Measurements from ENCODE around the gene USP10. TPM values are rescaled to one million over a fixed set of nuclear protein-coding genes. Genes with fewer than 3 reads are reported as not detected.
A peak's percentile ranks its signal among the peaks of the same experiment; 100 is the strongest.

The USP10 gene
- total and polyA plus RNA-seq, 3 experiments from 2014 or later: 86.1 to 146 (median 143) TPM

- Mint-ChIP-seq H3K27ac (peak overlapping the region in 1 of 8 donors; percentile 32), H3K9me3 (no peaks in the 10 kb centered on the region), H3K27me3 (no peaks in the 10 kb centered on the region), H3K4me3 (no peak overlapping the region), H3K36me3 (peaks cover 0 to 49% (median 5%) of the 10 kb centered on the region in 3 donors), H3K4me1 (peaks cover 71 to 93% (median 85%) of the 10 kb centered on the region in 3 donors)
- CTCF ChIA-PET: interaction anchor here (0.9 to 5.6 kb wide), 4 partner anchors 10 to 44 kb away, joined by 3 to 25 read pairs (median 4); no protein-coding TSS in a partner anchor
- no peaks in the 10 kb centered on the region for H3K27me3 ChIP-seq (ENCODE audit: insufficient read depth, low read length, poor library complexity, severe bottlenecking)
- no peak overlapping the region for H3K27ac ChIP-seq (ENCODE audit: low read depth, low read length)
- no peak for DNase-seq
- H3K4me3 ChIP-seq (ENCODE audit: low read length): no peak overlapping the region
- no peaks in the 10 kb centered on the region for H3K9me3 ChIP-seq (ENCODE audit: low read length)
- H3K36me3 ChIP-seq (ENCODE audit: insufficient read depth, low read length): no peaks in the 10 kb centered on the region
- peaks cover 36% of the 10 kb centered on the region for H3K4me1 ChIP-seq (ENCODE audit: insufficient read depth, low read length)
- POLR2A ChIA-PET: no interaction called here
Measured at GRCh38 chr16:84715424-84715823, 15.6 kb downstream of the USP10 start.

DNA sequence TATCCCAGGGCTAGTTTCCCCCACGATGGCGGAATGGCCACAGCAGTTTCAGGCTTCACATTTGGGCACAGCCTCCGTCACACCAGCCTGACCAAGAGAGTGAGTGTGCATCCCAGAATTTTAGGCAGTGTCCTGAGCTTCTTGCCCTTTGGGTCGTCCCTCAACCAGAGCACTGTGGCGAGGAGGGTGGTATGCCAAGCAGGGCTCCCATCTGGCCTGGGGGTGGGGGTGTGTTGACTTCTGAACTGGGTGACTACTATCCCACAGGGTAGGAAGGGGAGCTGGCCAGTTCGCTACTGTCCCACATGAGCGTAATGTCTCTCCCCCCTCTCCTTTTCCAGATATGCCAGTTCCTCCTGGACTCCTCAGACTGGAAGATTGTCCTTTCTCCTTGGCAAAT, 16.1 kb downstream of the USP10 start:
- CTCF ChIA-PET: interaction anchor here (1.0 to 5.6 kb wide), 4 partner anchors 10 to 44 kb away, joined by 3 to 25 read pairs (median 6); no protein-coding TSS in a partner anchor
- POLR2A ChIA-PET: no interaction called here
- H3K4me1 Mint-ChIP-seq: peaks cover 67 to 88% (median 81%) of the 10 kb centered on the region in 3 donors
- H3K4me3 Mint-ChIP-seq: no peak overlapping the region
- DNase-seq: no peak
- no peak overlapping the region for H3K27ac ChIP-seq (ENCODE audit: low read depth, low read length)
- H3K4me1 ChIP-seq (ENCODE audit: insufficient read depth, low read length): peaks cover 36% of the 10 kb centered on the region
- no peak overlapping the region for H3K4me3 ChIP-seq (ENCODE audit: low read length)
- H3K36me3 ChIP-seq (ENCODE audit: insufficient read depth, low read length): no peaks in the 10 kb centered on the region
- H3K9me3 ChIP-seq (ENCODE audit: low read length): no peaks in the 10 kb centered on the region
- H3K27ac Mint-ChIP-seq: peak overlapping the region in 1 of 8 donors; percentile 2
- H3K27me3 ChIP-seq (ENCODE audit: insufficient read depth, low read length, poor library complexity, severe bottlenecking): no peaks in the 10 kb centered on the region
- no peaks in the 10 kb centered on the region for H3K27me3 Mint-ChIP-seq
- no peaks in the 10 kb centered on the region for H3K9me3 Mint-ChIP-seq
- H3K36me3 Mint-ChIP-seq: peaks cover 0 to 48% (median 5%) of the 10 kb centered on the region in 3 donors

GRCh38 chr16:84716740-84717139, 16.9 kb downstream of the USP10 start:
- H3K4me3 Mint-ChIP-seq: no peak overlapping the region
- H3K4me3 ChIP-seq (ENCODE audit: low read length): no peak overlapping the region
- POLR2A ChIA-PET: no interaction called here
- peaks cover 30% of the 10 kb centered on the region for H3K4me1 ChIP-seq (ENCODE audit: insufficient read depth, low read length)
- CTCF ChIA-PET: interaction anchor here (0.8 to 1.9 kb wide), 3 partner anchors 9 to 45 kb away, joined by 3 to 6 read pairs (median 5); no protein-coding TSS in a partner anchor
- H3K9me3 Mint-ChIP-seq: no peaks in the 10 kb centered on the region
- DNase-seq: no peak
- H3K36me3 Mint-ChIP-seq: peaks cover 0 to 46% (median 5%) of the 10 kb centered on the region in 3 donors
- no peak overlapping the region for H3K27ac ChIP-seq (ENCODE audit: low read depth, low read length)
- H3K36me3 ChIP-seq (ENCODE audit: insufficient read depth, low read length): no peaks in the 10 kb centered on the region
- H3K27ac Mint-ChIP-seq: peak overlapping the region in 2 of 8 donors; percentile 18 to 23
- H3K9me3 ChIP-seq (ENCODE audit: low read length): no peaks in the 10 kb centered on the region
- peaks cover 63 to 85% (median 73%) of the 10 kb centered on the region in 3 donors for H3K4me1 Mint-ChIP-seq
- no peaks in the 10 kb centered on the region for H3K27me3 Mint-ChIP-seq
- no peaks in the 10 kb centered on the region for H3K27me3 ChIP-seq (ENCODE audit: insufficient read depth, low read length, poor library complexity, severe bottlenecking)

GRCh38 chr16:84717484-84717883, 17.7 kb downstream of the USP10 start:
- ChIA-PET POLR2A (no interaction called here), CTCF (interaction anchor here (0.8 to 1.9 kb wide), 3 partner anchors 8 to 45 kb away, joined by 3 to 6 read pairs (median 5); no protein-coding TSS in a partner anchor)
- H3K4me3 ChIP-seq (ENCODE audit: low read length): no peak overlapping the region
- no peaks in the 10 kb centered on the region for H3K27me3 Mint-ChIP-seq
- no peaks in the 10 kb centered on the region for H3K9me3 Mint-ChIP-seq
- H3K27me3 ChIP-seq (ENCODE audit: insufficient read depth, low read length, poor library complexity, severe bottlenecking): no peaks in the 10 kb centered on the region
- H3K36me3 Mint-ChIP-seq: peaks cover 0 to 46% (median 5%) of the 10 kb centered on the region in 3 donors
- peak overlapping the region in 7 of 8 donors; percentile 5 to 64 (median 15) for H3K27ac Mint-ChIP-seq
- H3K27ac ChIP-seq (ENCODE audit: low read depth, low read length): no peak overlapping the region
- H3K4me1 ChIP-seq (ENCODE audit: insufficient read depth, low read length): peaks cover 29% of the 10 kb centered on the region
- DNase-seq: no peak
- no peaks in the 10 kb centered on the region for H3K9me3 ChIP-seq (ENCODE audit: low read length)
- H3K4me3 Mint-ChIP-seq: no peak overlapping the region
- no peaks in the 10 kb centered on the region for H3K36me3 ChIP-seq (ENCODE audit: insufficient read depth, low read length)
- H3K4me1 Mint-ChIP-seq: peaks cover 57 to 85% (median 72%) of the 10 kb centered on the region in 3 donors

GRCh38 chr16:84720177-84720579, 20.4 kb downstream of the USP10 start:
- H3K4me3 ChIP-seq (ENCODE audit: low read length): no peak overlapping the region
- Mint-ChIP-seq H3K9me3 (no peaks in the 10 kb centered on the region), H3K4me1 (peaks cover 49 to 82% (median 66%) of the 10 kb centered on the region in 3 donors), H3K4me3 (no peak overlapping the region), H3K27ac (peak overlapping the region in 1 of 8 donors; percentile 34), H3K27me3 (no peaks in the 10 kb centered on the region), H3K36me3 (peaks cover 0 to 40% (median 5%) of the 10 kb centered on the region in 3 donors)
- no peaks in the 10 kb centered on the region for H3K9me3 ChIP-seq (ENCODE audit: low read length)
- H3K36me3 ChIP-seq (ENCODE audit: insufficient read depth, low read length): no peaks in the 10 kb centered on the region
- no peak for DNase-seq
- H3K4me1 ChIP-seq (ENCODE audit: insufficient read depth, low read length): peaks cover 28% of the 10 kb centered on the region
- H3K27ac ChIP-seq (ENCODE audit: low read depth, low read length): no peak overlapping the region
- ChIA-PET CTCF (interaction anchor here (1.3 to 5.3 kb wide), 4 partner anchors 17 to 443 kb away, joined by 4 to 25 read pairs (median 8); no protein-coding TSS in a partner anchor), POLR2A (interaction anchor here (0.7 kb wide), 2 partner anchors 195 to 235 kb away, joined by 5 to 6 read pairs; no protein-coding TSS in a partner anchor)
- H3K27me3 ChIP-seq (ENCODE audit: insufficient read depth, low read length, poor library complexity, severe bottlenecking): no peaks in the 10 kb centered on the region

- H3K4me3 Mint-ChIP-seq: no peak overlapping the region
- H3K27me3 Mint-ChIP-seq: no peaks in the 10 kb centered on the region
- no peaks in the 10 kb centered on the region for H3K36me3 ChIP-seq (ENCODE audit: insufficient read depth, low read length)
- no peak for DNase-seq
- ChIA-PET POLR2A (no interaction called here), CTCF (interaction anchor here (5.3 kb wide), 1 partner anchor 49 kb away, joined by 25 read pairs; no protein-coding TSS in a partner anchor)
- H3K36me3 Mint-ChIP-seq: peaks cover 0 to 30% (median 3%) of the 10 kb centered on the region in 3 donors
- peaks cover 54 to 81% (median 67%) of the 10 kb centered on the region in 3 donors for H3K4me1 Mint-ChIP-seq
- peaks cover 38% of the 10 kb centered on the region for H3K4me1 ChIP-seq (ENCODE audit: insufficient read depth, low read length)
- no peaks in the 10 kb centered on the region for H3K27me3 ChIP-seq (ENCODE audit: insufficient read depth, low read length, poor library complexity, severe bottlenecking)
- H3K9me3 ChIP-seq (ENCODE audit: low read length): no peaks in the 10 kb centered on the region
- no peak overlapping the region for H3K27ac ChIP-seq (ENCODE audit: low read depth, low read length)
- H3K4me3 ChIP-seq (ENCODE audit: low read length): no peak overlapping the region
- H3K27ac Mint-ChIP-seq: peak overlapping the region in 2 of 8 donors; percentile 17 to 29
- no peaks in the 10 kb centered on the region for H3K9me3 Mint-ChIP-seq
Measured at GRCh38 chr16:84722068-84722467, 22.3 kb downstream of the USP10 start.

GRCh38 chr16:84723906-84724305, 24.1 kb downstream of the USP10 start:
- Histone ChIP-seq H3K36me3 (ENCODE audit: insufficient read depth, low read length) (no peaks in the 10 kb centered on the region), H3K27ac (ENCODE audit: low read depth, low read length) (no peak overlapping the region), H3K4me3 (ENCODE audit: low read length) (no peak overlapping the region), H3K9me3 (ENCODE audit: low read length) (no peaks in the 10 kb centered on the region), H3K27me3 (ENCODE audit: insufficient read depth, low read length, poor library complexity, severe bottlenecking) (no peaks in the 10 kb centered on the region), H3K4me1 (ENCODE audit: insufficient read depth, low read length) (peaks cover 36% of the 10 kb centered on the region)
- ChIA-PET POLR2A (no interaction called here), CTCF (interaction anchor here (0.6 to 5.3 kb wide), 6 partner anchors 14 to 447 kb away, joined by 3 to 36 read pairs (median 14); no protein-coding TSS in a partner anchor)
- Mint-ChIP-seq H3K4me1 (peaks cover 46 to 67% (median 64%) of the 10 kb centered on the region in 3 donors), H3K9me3 (no peaks in the 10 kb centered on the region), H3K4me3 (no peak overlapping the region), H3K36me3 (peaks cover 0 to 20% (median 3%) of the 10 kb centered on the region in 3 donors), H3K27ac (peak overlapping the region in 1 of 8 donors; percentile 29), H3K27me3 (no peaks in the 10 kb centered on the region)
- no peak for DNase-seq

- no peak overlapping the region for H3K4me3 ChIP-seq (ENCODE audit: low read length)
- H3K4me1 ChIP-seq (ENCODE audit: insufficient read depth, low read length): peaks cover 27% of the 10 kb centered on the region
- ChIA-PET CTCF (interaction anchor here (1.2 to 5.1 kb wide), 12 partner anchors 8 to 448 kb away, joined by 3 to 36 read pairs (median 10); no protein-coding TSS in a partner anchor), POLR2A (no interaction called here)
- Mint-ChIP-seq H3K27ac (peak overlapping the region; percentile 1 to 81 (median 47)), H3K9me3 (no peaks in the 10 kb centered on the region), H3K4me3 (no peak overlapping the region), H3K27me3 (no peaks in the 10 kb centered on the region), H3K4me1 (peaks cover 42 to 67% (median 64%) of the 10 kb centered on the region in 3 donors), H3K36me3 (peaks cover 0 to 14% (median 1%) of the 10 kb centered on the region in 3 donors)
- no peaks in the 10 kb centered on the region for H3K36me3 ChIP-seq (ENCODE audit: insufficient read depth, low read length)
- H3K27ac ChIP-seq (ENCODE audit: low read depth, low read length): no peak overlapping the region
- no peaks in the 10 kb centered on the region for H3K27me3 ChIP-seq (ENCODE audit: insufficient read depth, low read length, poor library complexity, severe bottlenecking)
- DNase-seq: no peak
- no peaks in the 10 kb centered on the region for H3K9me3 ChIP-seq (ENCODE audit: low read length)
Measured at GRCh38 chr16:84724606-84725309, 25.0 kb downstream of the USP10 start.
